Transverse colon (tissue), 4 donors: ENCODE measurements around the gene SPATA6L. TPM values are rescaled to one million over a fixed set of nuclear protein-coding genes. Genes with fewer than 3 reads are reported as not detected.

Source experiments
- DNase-seq: peaks from one replicate; pipeline ENCODE4 v3.0.0-alpha.2; 2019
- H3K27ac ChIP-seq, 4 donors: fragments of 200-600 bp; sonication (generic); 2 replicates each; pipeline ENCODE4 v1.5.1; 2016 to 2018; ENCODE audit warnings: inconsistent platforms in 4 of 4
- H3K27me3 ChIP-seq: fragments of 200-600 bp; sonication (generic); 2 replicates; pipeline ENCODE4 v1.5.1; 2017; ENCODE audit warnings: inconsistent platforms
- H3K36me3 ChIP-seq, 4 donors: fragments of 200-600 bp; sonication (generic); 2 replicates each; pipeline ENCODE4 v1.5.1; 2017 to 2019; ENCODE audit warnings: inconsistent platforms in 4 of 4
- H3K4me1 ChIP-seq, 4 donors: fragments of 200-600 bp; sonication (generic); 2 replicates each; pipeline ENCODE4 v1.5.1; 2017 to 2020; ENCODE audit warnings: inconsistent platforms in 4 of 4
- H3K4me3 ChIP-seq, 4 donors: fragments of 200-600 bp; sonication (generic); 1 replicate in 1 of 4; 2 replicates in 3 of 4; pipeline versions ENCODE4 v1.5.1 to v1.6.1; 2017 to 2019; ENCODE audit warnings: inconsistent platforms in 4 of 4
- H3K9me3 ChIP-seq, 2 donors: fragments of 200-600 bp; sonication (generic); 2 replicates each; pipeline ENCODE4 v1.5.1; 2017 to 2019; ENCODE audit warnings: inconsistent platforms in 2 of 2
- EP300 ChIP-seq: sonication (generic); formaldehyde crosslinking; IDR thresholded peaks from one replicate; pipeline ENCODE4 v1.6.1; 2017; ENCODE audit warnings: antibody characterized with exemption, low read depth
- POLR2A ChIP-seq: fragments of 450-650 bp; IDR thresholded peaks from one replicate; pipeline ENCODE4 v1.6.1; 2016; ENCODE audit warnings: antibody characterized with exemption, mild to moderate bottlenecking, moderate library complexity
- POLR2AphosphoS5 ChIP-seq, 3 donors: sonication (generic); formaldehyde crosslinking; IDR thresholded peaks; one replicate each; pipeline ENCODE4 v1.6.1; 2016; ENCODE audit warnings: antibody characterized with exemption in 3 of 3
- WGBS, 2 donors: methylation state at CpG; one replicate each; pipeline ENCODE4 v1.1.5; 2018; ENCODE audit warnings: low coverage in 1 of 2; 5-methylcytosine and 5-hydroxymethylcytosine counted together
- in situ Hi-C, 4 donors: fragments of 200-750 bp; cut with MboI; loops; one replicate each; pipeline versions ENCODE4 v1.15.0 to v1.15.1; 2017; ENCODE audit warnings: low sequenced_read_pairs in 3 of 4, low pct_ligation_motif_present in 1 of 4, low pct_unique_long_range_greater_than_20kb in 1 of 4
- intact Hi-C: fragments of 100-400 bp; cut with DNase I; formaldehyde crosslinking; loops from one replicate; pipeline ENCODE4 v1.15.1; 2023; ENCODE audit warnings: low total_unique reads
- total RNA-seq, 4 donors: library from RNA; depleted of rRNA; stranded (reverse); fragments of >200 nt; gene quantifications; one replicate each; pipeline ENCODE4 v1.1.0, GENCODE V29; 2016
- TF ChIP-seq, protein P1 (sequence below), 5 experiments: fragments of 200-600 bp in 3 of 5; fragments of 450-650 bp in 2 of 5; sonication (generic) in 3 of 5; IDR thresholded peaks; 1 replicate in 2 of 5; 2 replicates in 3 of 5; pipeline ENCODE4 v1.5.1; 2016 to 2017; ENCODE audit warnings: antibody characterized with exemption in 5 of 5, inconsistent platforms in 3 of 5, mild to moderate bottlenecking in 2 of 5, moderate library complexity in 1 of 5

Gene SPATA6L
- total RNA-seq, 4 donors from 2014 or later, result 1.9 to 13.2 (median 5.5) TPM; not detected in 1

DNA sequence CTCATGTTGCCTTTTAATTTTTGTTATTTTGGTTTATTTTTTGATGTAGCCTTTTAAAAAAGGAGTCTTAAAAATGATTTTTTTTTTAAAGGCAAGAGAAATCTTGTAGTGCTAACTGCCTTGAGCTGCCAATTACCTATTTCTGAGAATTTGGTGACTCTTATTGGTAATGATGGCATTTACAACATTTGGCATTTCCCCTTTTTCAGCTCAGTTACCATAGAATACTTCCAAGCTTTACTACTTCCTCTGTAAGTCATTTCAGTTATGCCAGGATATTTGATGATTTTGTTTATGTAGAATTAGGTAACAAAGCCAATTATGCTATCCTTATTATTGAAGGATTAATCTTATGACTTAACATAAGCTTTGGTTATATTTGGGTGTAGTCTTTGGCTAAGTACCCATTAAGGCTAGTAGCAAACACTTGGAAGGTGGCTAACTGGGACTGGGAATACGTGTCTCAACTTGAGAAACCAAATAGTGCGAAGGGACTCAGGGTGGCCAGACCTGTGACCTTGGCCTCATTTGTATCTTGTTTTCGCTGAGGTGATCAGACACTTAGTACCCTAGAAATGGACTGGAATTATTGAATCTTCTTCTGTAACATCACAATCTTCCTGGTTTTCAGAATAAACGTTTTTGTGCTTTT, 40.8 kb upstream of the SPATA6L start:
- Histone ChIP-seq H3K27me3 (no peaks in the 10 kb centered on the region), H3K9me3 (no peaks in the 10 kb centered on the region), H3K36me3 (peaks cover 0 to 46% (median 8%) of the 10 kb centered on the region in 4 donors), H3K4me3 (no peak overlapping the region), H3K4me1 (no peaks in the 10 kb centered on the region), H3K27ac (no peak overlapping the region)
- DNase-seq, result no peak
- intact Hi-C loops, result no loop called here
- TF ChIP-seq POLR2AphosphoS5 (IDR thresholded peaks at IDR 0.05), result no peak
- TF ChIP-seq, protein P1, sequence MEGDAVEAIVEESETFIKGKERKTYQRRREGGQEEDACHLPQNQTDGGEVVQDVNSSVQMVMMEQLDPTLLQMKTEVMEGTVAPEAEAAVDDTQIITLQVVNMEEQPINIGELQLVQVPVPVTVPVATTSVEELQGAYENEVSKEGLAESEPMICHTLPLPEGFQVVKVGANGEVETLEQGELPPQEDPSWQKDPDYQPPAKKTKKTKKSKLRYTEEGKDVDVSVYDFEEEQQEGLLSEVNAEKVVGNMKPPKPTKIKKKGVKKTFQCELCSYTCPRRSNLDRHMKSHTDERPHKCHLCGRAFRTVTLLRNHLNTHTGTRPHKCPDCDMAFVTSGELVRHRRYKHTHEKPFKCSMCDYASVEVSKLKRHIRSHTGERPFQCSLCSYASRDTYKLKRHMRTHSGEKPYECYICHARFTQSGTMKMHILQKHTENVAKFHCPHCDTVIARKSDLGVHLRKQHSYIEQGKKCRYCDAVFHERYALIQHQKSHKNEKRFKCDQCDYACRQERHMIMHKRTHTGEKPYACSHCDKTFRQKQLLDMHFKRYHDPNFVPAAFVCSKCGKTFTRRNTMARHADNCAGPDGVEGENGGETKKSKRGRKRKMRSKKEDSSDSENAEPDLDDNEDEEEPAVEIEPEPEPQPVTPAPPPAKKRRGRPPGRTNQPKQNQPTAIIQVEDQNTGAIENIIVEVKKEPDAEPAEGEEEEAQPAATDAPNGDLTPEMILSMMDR (IDR thresholded peaks at IDR 0.05), result no peak
- TF ChIP-seq EP300, result no peak
- TF ChIP-seq POLR2A, result no peak
- 67 to 78% methylated on average over 4 of the region's 4 CpGs for WGBS, 2 donors
- in situ Hi-C loops, result no loop called here

DNA sequence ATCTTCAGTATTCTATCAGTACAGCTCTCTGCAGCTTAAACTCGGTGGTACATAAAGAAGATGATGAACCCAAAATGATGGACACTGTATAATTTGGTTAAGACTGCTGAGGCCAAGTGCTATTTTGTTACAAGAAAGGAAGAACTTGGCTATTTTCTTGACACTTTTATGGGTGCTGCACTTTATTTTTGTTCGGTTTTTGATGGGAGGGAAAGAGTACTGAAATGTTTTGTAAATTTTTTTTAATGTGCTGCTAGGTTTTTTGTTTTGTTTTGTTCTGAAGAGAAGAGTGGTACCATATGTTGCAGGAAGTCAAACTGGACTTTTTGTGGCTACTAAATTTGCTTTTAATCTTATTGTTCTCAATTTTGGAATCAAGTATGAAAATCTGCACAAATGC, 39.7 kb upstream of the SPATA6L start:
- 46 to 56% methylated on average over 2 of the region's 2 CpGs for WGBS, 2 donors
- Histone ChIP-seq H3K4me1 (no peaks in the 10 kb centered on the region), H3K27ac (no peak overlapping the region), H3K4me3 (no peak overlapping the region), H3K27me3 (no peaks in the 10 kb centered on the region), H3K9me3 (no peaks in the 10 kb centered on the region), H3K36me3 (peaks cover 0 to 50% (median 6%) of the 10 kb centered on the region in 4 donors)
- intact Hi-C loops (no loop called here), in situ Hi-C loops (no loop called here)
- no peak for DNase-seq
- TF ChIP-seq EP300, result no peak

DNA sequence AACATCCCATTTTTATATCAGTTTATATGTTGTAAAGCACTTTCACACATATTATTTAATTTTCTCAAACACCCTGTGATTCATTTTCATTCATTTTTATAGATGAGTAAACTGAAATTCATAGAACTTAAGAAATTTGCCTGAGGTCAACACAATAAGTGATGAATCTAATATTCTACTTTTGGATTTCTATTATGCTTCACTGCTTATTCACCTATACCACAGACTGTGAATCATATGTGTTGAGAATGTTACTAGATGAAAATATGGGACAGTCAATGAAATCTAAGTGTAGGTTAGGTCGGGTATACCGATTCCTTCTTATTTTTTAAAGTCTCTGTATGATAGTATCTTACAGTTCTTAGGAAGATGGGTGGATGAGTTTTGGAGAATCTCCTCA, 37.8 kb upstream of the SPATA6L start:
- H3K27ac ChIP-seq, result no peak overlapping the region
- no peak for DNase-seq
- no peaks in the 10 kb centered on the region for H3K4me1 ChIP-seq
- no peaks in the 10 kb centered on the region for H3K9me3 ChIP-seq
- intact Hi-C loops, result no loop called here
- H3K4me3 ChIP-seq, result no peak overlapping the region
- TF ChIP-seq EP300 (no peak), POLR2A (no peak), POLR2AphosphoS5 (IDR thresholded peaks at IDR 0.05) (no peak)
- TF ChIP-seq, protein P1 (IDR thresholded peaks at IDR 0.05), result no peak
- peaks cover 0 to 59% (median 4%) of the 10 kb centered on the region in 4 donors for H3K36me3 ChIP-seq
- WGBS, 2 donors, result 84 to 88% methylated on average over 2 of the region's 2 CpGs
- in situ Hi-C loops, result no loop called here
- H3K27me3 ChIP-seq, result no peaks in the 10 kb centered on the region

DNA sequence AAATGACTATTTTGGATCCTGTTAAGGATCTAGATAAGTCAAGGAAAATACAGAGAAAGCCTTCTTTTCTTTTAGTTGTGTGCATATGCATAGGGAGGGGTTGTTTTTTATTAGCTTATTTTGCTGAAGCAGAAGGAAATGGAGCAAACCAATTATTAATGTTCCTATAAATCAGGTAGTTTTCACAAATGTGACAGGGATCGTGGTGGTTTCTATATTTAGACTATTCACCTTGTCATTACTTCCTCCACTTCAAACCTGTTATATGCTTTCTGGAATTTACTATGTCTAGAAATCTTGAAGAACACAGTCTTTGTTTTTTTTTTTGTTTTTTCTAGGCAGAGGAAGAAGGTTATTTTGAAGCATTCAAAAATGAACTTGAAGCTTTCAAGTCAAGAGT, 35.2 kb upstream of the SPATA6L start:
- TF ChIP-seq EP300 (no peak), POLR2AphosphoS5 (IDR thresholded peaks at IDR 0.05) (no peak), POLR2A (no peak)
- TF ChIP-seq, protein P1 (IDR thresholded peaks at IDR 0.05), result no peak
- Histone ChIP-seq H3K27ac (no peak overlapping the region), H3K27me3 (no peaks in the 10 kb centered on the region), H3K4me1 (no peaks in the 10 kb centered on the region), H3K4me3 (no peak overlapping the region), H3K9me3 (no peaks in the 10 kb centered on the region), H3K36me3 (peaks cover 0 to 66% (median 12%) of the 10 kb centered on the region in 4 donors)
- DNase-seq, result no peak
- WGBS, 2 donors, result 62 to 80% methylated on average over 1 of the region's 1 CpG
- in situ Hi-C loops, result no loop called here
- intact Hi-C loops, result no loop called here

DNA sequence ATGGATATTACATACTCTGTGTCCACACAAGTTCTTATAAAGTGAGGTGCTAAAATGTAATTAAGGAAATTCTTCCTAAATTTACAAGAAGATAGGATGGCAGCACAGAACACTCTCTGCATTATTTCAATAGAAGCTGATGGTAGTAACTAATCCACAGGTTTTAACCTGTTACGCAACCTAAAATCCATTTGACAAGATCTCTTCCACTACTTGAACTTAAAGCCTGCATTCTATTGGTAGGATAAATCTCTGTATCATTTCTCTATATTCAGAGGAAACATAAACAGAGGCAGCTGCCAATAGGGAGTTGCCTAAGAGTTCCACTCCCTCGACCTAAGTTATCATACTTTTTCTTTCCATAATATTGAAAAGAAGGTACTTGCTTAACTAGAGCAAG, 34.7 kb upstream of the SPATA6L start:
- Histone ChIP-seq H3K4me3 (no peak overlapping the region), H3K36me3 (peaks cover 0 to 61% (median 13%) of the 10 kb centered on the region in 4 donors), H3K9me3 (no peaks in the 10 kb centered on the region), H3K4me1 (no peaks in the 10 kb centered on the region), H3K27me3 (no peaks in the 10 kb centered on the region), H3K27ac (no peak overlapping the region)
- in situ Hi-C loops (no loop called here), intact Hi-C loops (no loop called here)
- DNase-seq, result no peak
- TF ChIP-seq POLR2A (no peak), POLR2AphosphoS5 (IDR thresholded peaks at IDR 0.05) (no peak), EP300 (no peak)
- TF ChIP-seq, protein P1 (IDR thresholded peaks at IDR 0.05), result no peak
- WGBS, 2 donors, result 75 to 76% methylated on average over 2 of the region's 2 CpGs
